ENCODE measurements around the gene CENPK.
"Not testable (repeated sequence)": the region's sequence is repeated elsewhere in the genome, so short reads cannot be mapped to it uniquely, and the experiment has no call there.

The CENPK gene

GRCh38 chr5:65562731-65563701, at the start of gene CENPK, which contains the start of gene PPWD1:
TSS of gene CENPK (minus strand) at chr5:65563168. CDS start at chr5:65554907, 8,261 bp downstream.
TSS of gene PPWD1 (plus strand) at chr5:65563296. CDS start at chr5:65563311, 15 bp downstream.
- DNase-seq (ENCODE audit: low read depth, low spot score): peak; percentile 92

DNA sequence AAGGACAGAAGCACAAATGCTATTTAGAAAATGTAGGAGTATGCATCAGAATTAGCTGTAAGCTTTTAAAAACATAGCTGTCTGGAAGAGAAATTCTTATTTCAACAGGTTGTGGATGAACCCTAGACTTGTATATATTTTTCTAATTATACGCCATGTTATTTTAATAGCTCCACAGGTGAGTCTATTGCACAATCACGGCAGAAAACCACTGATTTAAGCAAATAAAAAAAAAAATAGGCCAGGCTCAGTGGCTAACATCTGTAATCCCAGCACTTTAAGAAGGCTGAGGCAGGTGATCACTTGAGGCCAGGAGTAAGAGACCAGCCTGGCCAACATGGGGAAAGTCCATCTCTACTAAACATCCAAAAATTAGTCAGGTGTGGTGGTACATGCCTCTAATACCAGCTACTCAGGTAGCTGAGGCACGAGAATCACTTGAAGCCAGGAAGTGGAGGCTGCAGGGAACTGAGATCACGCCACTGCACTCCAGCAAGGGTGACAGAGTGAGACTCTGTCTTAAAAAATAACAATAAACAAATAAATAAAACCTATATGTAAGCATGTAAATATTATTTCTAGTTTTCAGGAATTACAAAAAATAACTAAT, 49.4 kb upstream of the CENPK start:
- DNase-seq (ENCODE audit: low read depth, low spot score): no peak

GRCh38 chr5:65611524-65611923, 48.6 kb upstream of the CENPK start:
- no peak for DNase-seq (ENCODE audit: low read depth, low spot score)

DNA sequence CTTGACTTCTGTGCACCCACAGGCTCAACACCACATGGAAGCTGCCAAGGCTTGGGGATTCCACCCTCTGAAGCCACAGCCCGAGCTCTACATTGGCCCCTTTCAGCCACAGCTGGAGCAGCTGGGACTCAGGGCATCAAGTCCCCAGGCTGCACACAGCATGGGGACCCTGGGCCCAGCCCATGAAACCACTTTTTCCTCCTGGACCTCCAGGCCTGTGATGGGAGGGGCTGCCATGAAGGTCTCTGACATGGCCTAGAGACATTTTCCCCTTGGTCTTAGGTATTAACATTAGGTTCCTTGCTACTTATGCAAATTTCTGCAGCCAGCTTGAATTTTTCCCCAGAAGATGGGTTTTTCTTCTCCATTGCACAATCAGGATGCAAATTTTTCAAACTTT, 38.8 kb upstream of the CENPK start:
- not testable (repeated sequence) for DNase-seq (ENCODE audit: low read depth, low spot score)

- no peak for DNase-seq (ENCODE audit: low read depth, low spot score)
Measured at GRCh38 chr5:65588694-65589093, 25.7 kb upstream of the CENPK start.

DNA sequence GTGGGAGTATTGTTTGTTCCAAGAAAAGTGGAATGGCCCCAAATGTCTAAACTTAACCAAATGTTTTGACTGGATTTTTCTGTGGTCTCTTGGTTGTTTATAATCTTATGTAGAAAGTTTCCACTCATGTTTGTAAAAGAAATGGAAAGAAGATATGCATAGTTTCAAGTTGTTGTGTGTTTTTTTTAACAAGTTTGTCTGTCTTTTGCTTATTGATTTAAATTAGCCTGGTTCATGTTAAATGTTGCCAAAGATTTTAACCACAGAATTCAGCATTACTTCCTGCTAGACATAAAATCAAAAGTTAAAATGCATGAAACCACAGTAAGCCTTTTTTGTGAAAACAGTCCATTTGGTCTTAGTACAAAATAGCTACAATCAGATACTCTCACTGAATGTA, 14.2 kb upstream of the CENPK start:
- DNase-seq (ENCODE audit: low read depth, low spot score): no peak

DNA sequence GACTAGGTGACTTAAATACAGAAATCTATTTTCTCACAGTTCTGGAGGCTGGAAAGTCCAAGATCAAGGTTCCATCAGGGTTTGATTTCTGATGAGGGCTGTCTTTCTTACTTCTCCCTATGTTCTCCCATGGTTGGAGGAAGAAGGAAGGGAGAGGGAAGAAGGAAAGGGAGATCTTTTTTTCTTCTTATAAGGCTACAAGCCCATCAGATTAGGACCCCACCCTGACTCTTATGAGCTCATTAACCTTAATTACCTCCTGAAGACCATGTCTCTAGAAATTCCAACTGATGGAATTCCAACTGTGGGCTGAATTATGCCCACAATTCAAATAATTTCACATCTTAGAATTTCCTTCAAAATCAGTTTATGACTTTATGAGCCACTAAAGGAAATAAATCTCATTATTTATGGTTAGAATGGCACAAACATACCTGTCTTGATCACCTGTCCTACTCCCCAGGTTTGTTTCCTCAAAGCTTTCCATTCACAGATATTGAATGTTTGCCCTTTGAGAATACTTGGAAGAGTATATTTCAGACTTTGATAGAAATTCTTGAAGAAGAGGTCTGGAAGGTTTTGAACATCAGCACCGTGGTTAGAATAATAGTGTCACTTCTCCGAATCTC, 7.7 kb upstream of the CENPK start:
- DNase-seq (ENCODE audit: low read depth, low spot score): no peak

DNA sequence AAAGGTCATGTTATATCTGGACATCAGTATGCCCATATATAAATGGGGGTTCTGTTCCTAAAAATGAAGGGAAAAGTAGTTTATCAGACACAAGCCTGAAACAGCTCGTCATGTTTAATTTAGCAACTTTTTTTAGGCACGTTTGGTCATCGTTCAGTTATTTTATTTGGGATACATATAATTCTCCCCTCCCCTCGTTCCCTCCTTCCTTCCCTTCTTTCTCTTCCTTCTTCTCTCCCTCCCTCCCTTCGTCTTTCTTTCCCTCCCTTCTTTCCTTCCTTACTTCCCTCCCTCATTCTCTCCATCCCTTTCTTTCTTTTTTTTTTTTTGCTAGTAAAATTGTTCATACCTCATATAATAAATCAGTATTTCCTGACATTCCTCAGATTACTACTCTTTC, 3.5 kb upstream of the CENPK start:
- DNase-seq (ENCODE audit: low read depth, low spot score): no peak

- no peak for DNase-seq (ENCODE audit: low read depth, low spot score)
Measured at GRCh38 chr5:65563777-65564176, 809 bp upstream of the CENPK start.

DNA sequence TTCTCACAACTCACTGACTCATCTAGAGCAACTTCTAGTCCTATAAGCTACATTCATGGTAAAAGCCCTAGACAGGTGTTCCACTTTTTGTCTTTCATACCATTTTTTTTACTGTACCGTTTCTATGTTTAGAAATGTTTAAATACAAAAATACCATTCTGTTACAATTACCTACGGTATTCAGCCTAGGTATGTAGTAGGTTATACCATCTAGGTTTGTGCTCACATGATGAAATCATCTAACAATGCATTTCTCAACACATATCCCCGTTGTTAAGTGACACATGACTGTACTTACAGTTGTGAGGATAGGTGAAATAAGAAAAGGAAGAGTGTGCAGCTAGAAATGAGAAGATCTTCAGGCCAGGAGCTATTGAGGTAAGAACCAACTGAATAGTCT, 6.2 kb downstream of the CENPK start:
- no peak for DNase-seq (ENCODE audit: low read depth, low spot score)

DNA sequence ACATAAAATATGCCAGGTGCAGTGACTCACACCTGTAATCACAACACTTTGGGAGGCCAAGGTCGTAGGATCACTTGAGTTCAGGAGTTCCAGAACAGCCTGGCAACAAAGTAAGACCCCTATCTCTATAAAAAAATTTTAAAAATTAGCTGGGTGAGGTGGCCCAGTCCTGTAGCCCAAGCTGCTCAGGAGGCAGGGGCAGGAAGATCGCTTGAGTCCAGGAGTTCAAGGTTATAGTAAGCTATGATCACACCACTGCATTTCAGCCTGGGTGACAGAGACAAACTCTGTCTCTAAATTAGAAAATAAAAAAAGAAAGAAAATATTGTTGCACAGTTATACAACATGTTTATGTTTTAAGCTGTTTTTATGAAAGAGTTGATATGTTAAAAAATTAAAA, 6.8 kb downstream of the CENPK start:
- DNase-seq (ENCODE audit: low read depth, low spot score): no peak

DNA sequence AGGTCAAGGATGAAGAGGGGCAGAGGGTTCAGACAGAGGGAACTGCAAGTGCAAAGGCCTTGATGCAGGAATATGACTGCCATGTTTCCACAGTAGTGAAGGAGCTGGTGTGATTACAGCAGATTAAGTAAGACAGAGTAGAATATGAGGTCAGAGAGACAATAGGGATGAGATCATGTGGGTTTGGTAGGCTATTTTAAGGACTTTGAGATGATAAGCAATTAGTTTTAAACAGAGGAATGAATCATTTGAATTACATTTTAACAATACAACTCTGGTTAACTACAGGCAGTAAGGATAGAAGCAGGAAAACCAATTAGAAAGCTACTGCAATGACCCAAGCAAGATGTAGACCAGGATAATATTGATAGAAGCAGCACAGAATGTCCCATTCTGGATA, 7.7 kb downstream of the CENPK start:
- no peak for DNase-seq (ENCODE audit: low read depth, low spot score)

DNA sequence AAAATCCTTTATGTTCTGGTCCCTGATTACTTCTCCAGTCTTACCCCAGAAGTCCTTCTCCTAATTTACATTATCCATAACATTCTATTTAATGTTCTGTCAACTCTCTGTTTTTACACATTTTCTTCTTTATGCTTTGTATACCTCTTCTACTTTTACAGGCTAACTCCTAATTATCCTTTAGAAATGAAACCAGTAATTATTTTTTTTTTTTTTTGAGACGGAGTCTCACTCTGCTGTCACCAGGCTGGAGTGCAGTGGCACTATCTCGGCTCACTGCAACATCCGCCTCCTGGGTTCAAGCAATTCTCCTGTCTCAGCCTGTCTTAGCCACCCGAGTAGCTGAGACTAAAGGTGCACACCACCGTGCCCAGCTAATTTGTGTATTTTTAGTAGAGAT, 9.0 kb downstream of the CENPK start:
- no peak for DNase-seq (ENCODE audit: low read depth, low spot score)

GRCh38 chr5:65548281-65548680, 14.7 kb downstream of the CENPK start:
- no peak for DNase-seq (ENCODE audit: low read depth, low spot score)

DNA sequence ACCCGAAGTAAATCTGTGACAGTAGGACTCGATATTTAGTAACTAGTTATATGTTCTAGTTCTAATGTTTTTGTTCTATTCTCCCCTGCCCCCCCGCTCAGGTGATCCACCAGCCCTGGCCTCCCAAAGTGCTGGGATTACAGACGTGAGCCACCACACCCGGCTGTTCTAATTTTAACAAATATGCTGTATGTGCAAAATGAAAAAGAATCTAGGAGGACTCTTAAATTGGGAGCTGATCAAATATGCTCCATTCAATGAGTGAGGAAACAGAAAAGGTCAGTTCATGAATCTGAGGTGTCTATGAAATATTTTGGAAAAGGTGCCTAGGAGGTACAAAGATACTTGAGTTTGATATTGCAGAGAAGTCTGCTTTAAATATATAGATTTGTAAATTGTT, 16.8 kb downstream of the CENPK start:
- DNase-seq (ENCODE audit: low read depth, low spot score): no peak

GRCh38 chr5:65544473-65544872, 18.5 kb downstream of the CENPK start:
- no peak for DNase-seq (ENCODE audit: low read depth, low spot score)

DNA sequence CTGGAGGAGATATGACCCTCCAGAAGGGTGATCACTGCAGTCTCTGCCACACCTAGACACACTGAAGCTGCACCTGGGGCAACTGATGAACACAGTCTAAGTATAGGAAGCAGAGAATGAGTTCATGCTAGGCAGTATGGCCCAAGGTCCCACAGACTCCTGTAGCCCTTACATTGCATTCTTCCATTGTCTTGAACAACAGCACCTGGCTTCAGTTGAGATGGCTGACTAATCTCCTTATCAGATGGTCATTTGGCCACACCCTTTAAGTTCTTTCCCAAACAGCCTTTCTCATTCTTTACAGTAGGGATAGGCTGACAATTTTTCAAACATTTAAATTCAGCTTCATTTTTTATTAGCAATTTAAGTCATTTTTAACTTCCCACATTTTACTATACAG, 23.1 kb downstream of the CENPK start:
- no peak for DNase-seq (ENCODE audit: low read depth, low spot score)

- no peak for DNase-seq (ENCODE audit: low read depth, low spot score)
Measured at GRCh38 chr5:65535529-65535987, 27.4 kb downstream of the CENPK start.

GRCh38 chr5:65530904-65531303, 32.1 kb downstream of the CENPK start:
- no peak for DNase-seq (ENCODE audit: low read depth, low spot score)

GRCh38 chr5:65525726-65526125, 37.2 kb downstream of the CENPK start:
- no peak for DNase-seq (ENCODE audit: low read depth, low spot score)

DNA sequence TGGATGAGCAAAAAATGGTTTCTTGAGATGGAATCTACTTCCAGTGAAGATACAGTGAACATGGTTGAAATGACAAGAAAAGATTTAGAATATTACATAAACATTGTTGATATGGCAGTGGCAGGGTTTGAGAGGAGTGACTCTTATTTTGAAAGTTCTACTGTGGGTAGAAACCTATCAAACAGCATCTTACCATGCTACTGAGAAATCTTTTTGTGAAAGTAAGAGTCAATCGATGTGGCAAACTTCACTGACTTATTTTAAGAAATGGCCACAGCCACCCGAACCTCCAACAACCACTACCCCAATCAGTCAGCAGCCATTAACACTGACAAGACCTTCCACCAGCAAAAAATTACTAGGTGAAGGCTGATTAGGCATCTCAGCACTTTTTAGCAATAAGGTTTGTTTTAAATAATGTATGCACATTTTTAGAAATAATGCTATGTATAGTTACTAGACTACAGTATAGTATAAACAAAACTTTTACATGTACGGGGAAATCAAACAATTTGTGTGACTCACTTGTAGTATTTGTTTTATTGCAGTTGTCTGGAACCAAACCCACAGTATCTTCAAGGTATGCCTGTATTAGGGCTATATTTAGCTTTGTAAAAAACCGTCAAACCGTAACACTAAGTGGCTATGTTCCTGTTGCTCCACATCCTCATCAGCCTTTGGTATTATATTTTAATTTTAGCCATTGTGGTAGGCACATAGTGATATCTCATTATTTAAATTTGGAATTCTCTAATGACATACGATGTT, 50.6 kb downstream of the CENPK start:
- DNase-seq (ENCODE audit: low read depth, low spot score): no peak

DNA sequence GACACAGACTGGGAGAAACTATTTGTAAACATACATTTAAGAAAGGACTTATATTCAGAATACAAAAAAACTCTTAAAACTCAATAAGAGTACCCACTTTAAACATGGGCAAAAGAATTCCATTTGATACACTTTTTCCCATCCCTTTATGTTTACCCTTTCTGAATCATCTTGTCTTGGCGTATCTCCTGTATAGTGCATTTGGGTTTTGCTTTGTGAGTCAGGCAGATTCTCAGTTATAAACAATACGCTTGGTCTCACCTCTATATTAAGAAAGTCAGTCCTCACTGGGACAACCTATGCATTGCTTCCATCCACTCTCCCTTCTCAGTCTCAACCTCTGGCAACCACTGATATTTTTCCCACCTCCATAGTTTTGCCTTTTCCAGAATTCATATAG, 54.0 kb downstream of the CENPK start:
- no peak for DNase-seq (ENCODE audit: low read depth, low spot score)
